DND-41 (cell line): ENCODE results near the gene WDR43.

Experiments used
- ATAC-seq: fragments of 200-7000 bp; cut with Tn5 transposase; 3 replicates; pipeline ENCODE4 v1.9.1; 2021; ENCODE audit warnings: low read depth; ENCODE audit not compliant: insufficient read depth
- DNase-seq: peaks from one replicate; pipeline ENCODE4 v3.0.0-alpha.2; 2020
- H2AFZ ChIP-seq: 2 replicates; pipeline ENCODE4 v1.6.0; 2012; ENCODE audit warnings: low read depth, low read length
- H3K27ac ChIP-seq: 2 replicates; pipeline ENCODE4 v1.5.1; 2012; ENCODE audit warnings: low read length, inconsistent platforms
- H3K27me3 ChIP-seq: fragments of 200-600 bp; sonication (generic); 2 replicates; pipeline ENCODE4 v1.6.0; 2012; ENCODE audit warnings: low read length, mild to moderate bottlenecking, inconsistent platforms; ENCODE audit not compliant: insufficient read depth, poor library complexity
- H3K36me3 ChIP-seq: 2 replicates; pipeline ENCODE4 v1.5.1; 2012; ENCODE audit warnings: low read length, inconsistent platforms; ENCODE audit not compliant: insufficient read depth
- H3K4me1 ChIP-seq: 2 replicates; pipeline ENCODE4 v1.5.1; 2012; ENCODE audit warnings: mild to moderate bottlenecking, low read length; ENCODE audit not compliant: insufficient read depth
- H3K4me2 ChIP-seq: 2 replicates; pipeline ENCODE4 v1.6.0; 2012; ENCODE audit warnings: mild to moderate bottlenecking, moderate library complexity, low read length, inconsistent platforms; ENCODE audit not compliant: insufficient read depth
- H3K4me3 ChIP-seq, 2 experiments: fragments of 200-600 bp in 1 of 2; shearing (Covaris generic) in 1 of 2; 2 replicates each; pipeline ENCODE4 v1.5.1; 2012 to 2016; ENCODE audit warnings: inconsistent platforms in 2 of 2, low read length in 2 of 2, mild to moderate bottlenecking in 2 of 2, low read depth in 1 of 2, moderate library complexity in 1 of 2
- H3K79me2 ChIP-seq: 2 replicates; pipeline ENCODE4 v1.6.0; 2012; ENCODE audit warnings: low read length, inconsistent platforms; ENCODE audit not compliant: insufficient read depth
- H3K9ac ChIP-seq: 2 replicates; pipeline ENCODE4 v1.6.0; 2012; ENCODE audit warnings: low read depth, mild to moderate bottlenecking, inconsistent platforms, low read length, moderate library complexity
- H3K9me3 ChIP-seq: 2 replicates; pipeline ENCODE4 v1.5.1; 2012; ENCODE audit warnings: low read length, moderate library complexity, mild to moderate bottlenecking, inconsistent platforms; ENCODE audit not compliant: insufficient read depth, severe bottlenecking
- H4K20me1 ChIP-seq: 2 replicates; pipeline ENCODE4 v1.6.0; 2012; ENCODE audit warnings: low read length; ENCODE audit not compliant: insufficient read depth
- CTCF ChIP-seq: IDR thresholded peaks from 2 replicates; pipeline ENCODE4 v1.5.1; 2012; ENCODE audit warnings: borderline replicate concordance, low read length, moderate library complexity, mild to moderate bottlenecking; ENCODE audit not compliant: poor library complexity, severe bottlenecking; ENCODE audit errors: extremely low read depth
- EZH2 ChIP-seq: IDR thresholded peaks from 3 replicates; pipeline ENCODE4 v1.6.1; 2012; ENCODE audit warnings: borderline replicate concordance, low read depth, mild to moderate bottlenecking, moderate library complexity, low read length, inconsistent platforms; ENCODE audit not compliant: severe bottlenecking

Gene WDR43

GRCh38 chr2:28901841-28902240 lies 7.4 kb downstream of the WDR43 start:
- H3K9ac ChIP-seq = no peak overlapping the region
- no peak overlapping the region for H3K27ac ChIP-seq
- no peaks in the 10 kb centered on the region for H3K9me3 ChIP-seq
- no peak overlapping the region for H3K4me2 ChIP-seq
- ATAC-seq = no peak
- H2AFZ ChIP-seq = no peak overlapping the region
- no peak for TF ChIP-seq EZH2
- TF ChIP-seq CTCF = no peak
- peaks cover 98% of the 10 kb centered on the region for H3K79me2 ChIP-seq
- H3K27me3 ChIP-seq = no peaks in the 10 kb centered on the region
- H3K4me3 ChIP-seq = no peak overlapping the region
- H4K20me1 ChIP-seq = peaks cover 89% of the 10 kb centered on the region
- DNase-seq = no peak
- peaks cover 58% of the 10 kb centered on the region for H3K36me3 ChIP-seq
- peaks cover 17% of the 10 kb centered on the region; the same call in 1 of the 2 replicates for H3K4me1 ChIP-seq

GRCh38 chr2:28902584-28902983 lies 8.1 kb downstream of the WDR43 start:
- Histone ChIP-seq H3K9ac (no peak overlapping the region), H3K9me3 (no peaks in the 10 kb centered on the region), H3K79me2 (peaks cover 96% of the 10 kb centered on the region), H3K27ac (no peak overlapping the region), H3K4me3 (no peak overlapping the region), H2AFZ (no peak overlapping the region), H3K36me3 (peaks cover 62% of the 10 kb centered on the region), H3K27me3 (no peaks in the 10 kb centered on the region), H3K4me2 (no peak overlapping the region), H3K4me1 (peaks cover 10% of the 10 kb centered on the region; the same call in 1 of the 2 replicates), H4K20me1 (peaks cover 88% of the 10 kb centered on the region)
- TF ChIP-seq CTCF (no peak), EZH2 (no peak)
- no peak for ATAC-seq
- no peak for DNase-seq

GRCh38 chr2:28904295-28904694 lies 9.8 kb downstream of the WDR43 start:
- TF ChIP-seq CTCF (no peak), EZH2 (no peak)
- H3K9me3 ChIP-seq = no peaks in the 10 kb centered on the region
- no peak for ATAC-seq
- no peak overlapping the region for H3K9ac ChIP-seq
- no peak overlapping the region for H3K4me2 ChIP-seq
- DNase-seq = no peak
- no peaks in the 10 kb centered on the region for H3K27me3 ChIP-seq
- no peak overlapping the region for H3K27ac ChIP-seq
- no peak overlapping the region for H2AFZ ChIP-seq
- H3K4me1 ChIP-seq = no peaks in the 10 kb centered on the region
- H3K4me3 ChIP-seq = no peak overlapping the region
- peaks cover 78% of the 10 kb centered on the region; the same call in 1 of the 2 replicates for H4K20me1 ChIP-seq
- peaks cover 78% of the 10 kb centered on the region for H3K36me3 ChIP-seq
- peaks cover 95% of the 10 kb centered on the region for H3K79me2 ChIP-seq

GRCh38 chr2:28904802-28905457 lies 10.5 kb downstream of the WDR43 start:
- Histone ChIP-seq H3K4me2 (no peak overlapping the region), H3K36me3 (peaks cover 84% of the 10 kb centered on the region), H3K27me3 (no peaks in the 10 kb centered on the region), H3K4me3 (no peak overlapping the region), H3K4me1 (no peaks in the 10 kb centered on the region), H4K20me1 (peaks cover 78% of the 10 kb centered on the region; the same call in 1 of the 2 replicates), H3K27ac (no peak overlapping the region), H2AFZ (no peak overlapping the region), H3K79me2 (peaks cover 95% of the 10 kb centered on the region), H3K9ac (no peak overlapping the region), H3K9me3 (no peaks in the 10 kb centered on the region)
- DNase-seq (no peak), ATAC-seq (no peak)
- no peak for TF ChIP-seq EZH2
- no peak for TF ChIP-seq CTCF
